Small intestine (tissue), 7 donors: ENCODE measurements around the gene PUS3. TPM values are rescaled to one million over a fixed set of nuclear protein-coding genes. Genes with fewer than 3 reads are reported as not detected.

Experiments
- DNase-seq, 2 donors: peaks; one replicate each; pipeline versions ENCODE4 v3.0.0 to v3.0.0-alpha.2; 2013
- FAIRE-seq: peaks from 2 replicates; lab custom pipeline; 2012; peaks lifted over from hg19 to GRCh38; lab: Jason Lieb, UNC
- H3K27ac ChIP-seq, 3 donors: one replicate each; pipeline ENCODE4 v1.5.1; 2013; ENCODE audit warnings: low read length in 2 of 3, mild to moderate bottlenecking in 2 of 3, control low read depth in 1 of 3, inconsistent platforms in 1 of 3, low read depth in 1 of 3, moderate library complexity in 1 of 3
- H3K27me3 ChIP-seq, 3 donors: one replicate each; pipeline ENCODE4 v1.6.1; 2013; ENCODE audit warnings: low read length in 3 of 3, inconsistent platforms in 1 of 3; ENCODE audit not compliant: control insufficient read depth in 3 of 3, insufficient read depth in 3 of 3
- H3K36me3 ChIP-seq, 3 donors: one replicate each; pipeline ENCODE4 v1.6.1; 2013; ENCODE audit warnings: low read length in 3 of 3, inconsistent platforms in 1 of 3, low read depth in 1 of 3, mild to moderate bottlenecking in 1 of 3, moderate library complexity in 1 of 3; ENCODE audit not compliant: control insufficient read depth in 3 of 3, insufficient read depth in 2 of 3
- H3K4me1 ChIP-seq, 3 donors: one replicate each; pipeline ENCODE4 v1.6.1; 2013; ENCODE audit warnings: low read length in 2 of 3, inconsistent platforms in 1 of 3, low read depth in 1 of 3, mild to moderate bottlenecking in 1 of 3, moderate library complexity in 1 of 3; ENCODE audit not compliant: control insufficient read depth in 3 of 3, insufficient read depth in 2 of 3
- H3K4me3 ChIP-seq, 3 donors: one replicate each; pipeline ENCODE4 v1.5.1; 2013; ENCODE audit warnings: low read length in 3 of 3, control low read depth in 1 of 3, inconsistent platforms in 1 of 3, low read depth in 1 of 3, mild to moderate bottlenecking in 1 of 3, moderate library complexity in 1 of 3
- H3K9me3 ChIP-seq, 2 donors: one replicate each; pipeline ENCODE4 v1.6.1; 2013; ENCODE audit warnings: low read depth in 1 of 2, low read length in 1 of 2; ENCODE audit not compliant: control insufficient read depth in 2 of 2, insufficient read depth in 1 of 2
- WGBS, 3 donors: extraction: QIAGEN DNeasy Blood & Tissue Kit; methylation state at CpG; one replicate each; pipeline ENCODE4 v1.1.7; 2013; 5-methylcytosine and 5-hydroxymethylcytosine counted together
- polyA plus RNA-seq, 4 donors: library from polyadenylated mRNA; stranded (reverse) in 3 of 4; unstranded in 1 of 4; fragments of 200-250 nt in 3 of 4; fragments of 120-200 nt in 1 of 4; gene quantifications; one replicate each; pipeline versions ENCODE4 v1.2.1 to v1.2.3, GENCODE V29; 2013
- donor health status: healthy with polysubstance abuse.
- donor health status: control.
- donor health status: control.
- donor health status: Bipolar disorder and iron deficiency.
- donor health status: healthy.

The PUS3 gene
- polyA plus RNA-seq, 4 donors: 10.3 to 12.7 (median 11.9) TPM

- H3K9me3 ChIP-seq: no peaks in the 10 kb centered on the region
- 84 to 89% (median 86%) methylated on average over 9 of the region's 9 CpGs for WGBS, 3 donors
- no peaks in the 10 kb centered on the region for H3K36me3 ChIP-seq
- no peak for DNase-seq
- peaks cover 0 to 5% (median 0%) of the 10 kb centered on the region in 3 donors for H3K4me1 ChIP-seq
- no peaks in the 10 kb centered on the region for H3K27me3 ChIP-seq
- no peak for FAIRE-seq
- H3K4me3 ChIP-seq: no peak overlapping the region
- H3K27ac ChIP-seq: no peak overlapping the region
Observed at GRCh38 chr11:125943661-125944349, 40.8 kb upstream of the PUS3 start.

DNA sequence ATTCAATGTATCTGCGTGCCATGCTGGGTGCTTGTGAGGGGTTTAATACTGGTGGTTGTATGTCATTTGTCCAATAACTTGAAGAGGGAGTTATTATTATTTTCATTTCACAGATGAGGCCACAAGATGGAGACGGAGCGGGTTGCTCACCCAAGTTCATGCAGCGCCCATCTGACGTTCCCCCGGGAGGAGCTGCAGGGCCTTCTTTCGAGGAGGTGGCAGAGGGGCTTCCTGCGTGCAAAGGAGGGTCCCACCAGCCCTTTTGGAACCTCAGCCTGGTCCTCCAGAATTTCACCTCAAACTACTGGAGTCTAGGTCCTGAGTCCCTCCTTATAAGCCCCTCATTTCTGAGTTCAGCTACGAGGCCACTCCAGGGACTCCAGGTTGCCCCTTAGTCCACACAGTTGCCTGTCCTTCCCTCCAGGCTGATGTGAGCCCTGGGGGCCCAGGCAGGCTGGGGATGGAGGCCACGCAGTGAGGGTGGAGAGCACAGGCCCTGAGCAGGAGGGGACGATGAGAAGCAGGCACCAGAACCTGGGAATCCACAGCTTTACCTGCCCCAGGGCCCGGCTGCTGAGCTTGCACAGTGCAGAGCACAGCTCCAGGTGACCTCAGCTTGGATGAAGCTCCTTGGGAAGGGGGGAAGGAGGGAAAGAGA lies 39.9 kb upstream of the PUS3 start:
- no peak overlapping the region for H3K4me3 ChIP-seq
- FAIRE-seq (no peak), DNase-seq (no peak)
- H3K4me1 ChIP-seq: peaks cover 0 to 5% (median 0%) of the 10 kb centered on the region in 3 donors
- H3K36me3 ChIP-seq: no peaks in the 10 kb centered on the region
- H3K27me3 ChIP-seq: no peaks in the 10 kb centered on the region
- 91 to 94% (median 93%) methylated on average over 12 of the region's 12 CpGs for WGBS, 3 donors
- no peak overlapping the region for H3K27ac ChIP-seq
- no peaks in the 10 kb centered on the region for H3K9me3 ChIP-seq

DNA sequence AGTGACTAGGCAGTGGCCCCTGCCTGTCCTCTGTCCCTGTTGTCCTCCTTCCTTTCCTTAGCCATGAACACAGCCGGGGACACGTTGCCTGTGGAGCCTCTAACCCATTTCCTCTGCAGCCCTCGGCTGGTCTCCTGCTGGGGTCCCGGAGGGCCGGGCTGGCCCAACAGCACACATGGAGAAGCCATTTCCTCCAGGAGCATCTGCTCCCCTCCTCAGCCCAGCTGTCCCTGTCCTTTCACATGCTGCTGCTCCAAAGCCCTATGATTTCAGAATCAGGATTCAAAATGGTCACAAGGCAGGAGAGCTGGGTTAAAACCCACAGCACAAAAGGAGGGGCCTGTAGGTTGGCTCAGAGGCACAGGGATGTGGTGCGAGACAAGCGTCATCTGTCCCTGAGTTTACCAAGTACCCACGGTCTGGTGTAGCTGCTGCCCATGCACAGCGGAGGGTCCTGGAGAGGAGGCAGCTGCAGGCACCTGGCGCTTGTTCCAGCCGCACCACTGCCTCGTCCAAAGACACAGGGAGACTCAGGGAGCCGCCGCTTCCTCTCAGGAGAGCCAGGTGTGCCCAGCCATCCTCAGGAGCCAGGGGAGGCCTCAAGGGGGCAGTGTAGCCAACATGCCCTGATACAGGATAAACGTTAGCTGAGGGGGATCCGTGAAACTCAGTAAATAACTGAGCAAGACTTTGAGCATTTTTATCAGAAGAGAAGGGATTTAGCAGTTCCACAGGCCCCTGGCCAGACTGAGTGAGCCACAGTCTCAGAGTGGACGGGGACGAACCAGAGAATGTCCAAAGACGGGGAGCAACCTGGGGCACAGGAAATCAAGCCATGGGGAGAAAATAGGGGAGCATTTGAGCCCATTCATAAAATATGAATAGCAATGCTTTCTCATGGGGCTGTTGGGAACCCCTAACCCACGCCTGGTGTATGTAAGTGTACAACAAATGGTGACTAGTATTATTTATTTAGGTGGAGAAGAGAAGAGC lies 38.9 kb upstream of the PUS3 start:
- Histone ChIP-seq H3K27me3 (no peaks in the 10 kb centered on the region), H3K4me1 (peaks cover 0 to 5% (median 0%) of the 10 kb centered on the region in 3 donors), H3K9me3 (no peaks in the 10 kb centered on the region), H3K4me3 (no peak overlapping the region), H3K27ac (no peak overlapping the region), H3K36me3 (no peaks in the 10 kb centered on the region)
- WGBS, 3 donors: 34 to 39% (median 36%) methylated on average over 20 of the region's 20 CpGs
- FAIRE-seq (no peak), DNase-seq (peak; percentile 60 to 72)

DNA sequence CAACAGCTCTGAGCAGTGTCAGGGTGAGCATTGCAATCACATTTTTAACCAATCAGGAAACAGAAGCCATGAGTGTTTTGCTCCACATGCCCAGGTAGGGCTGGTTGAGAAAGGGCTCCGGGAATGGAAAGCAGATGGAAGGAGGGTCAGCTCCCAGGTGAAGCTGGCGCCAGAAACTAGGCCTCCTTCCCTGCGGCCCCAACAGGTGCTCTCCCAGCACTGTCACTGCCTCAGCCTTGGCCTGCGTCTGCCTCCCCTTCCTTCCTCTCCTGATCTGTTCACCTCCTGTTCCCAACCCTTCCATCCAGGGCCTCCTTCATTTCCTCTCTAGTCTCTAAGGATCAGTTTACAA lies 38.2 kb upstream of the PUS3 start:
- 86 to 91% (median 87%) methylated on average over 4 of the region's 4 CpGs for WGBS, 3 donors
- Histone ChIP-seq H3K4me1 (peaks cover 0 to 5% (median 0%) of the 10 kb centered on the region in 3 donors), H3K9me3 (no peaks in the 10 kb centered on the region), H3K27me3 (no peaks in the 10 kb centered on the region), H3K36me3 (no peaks in the 10 kb centered on the region), H3K27ac (no peak overlapping the region), H3K4me3 (no peak overlapping the region)
- FAIRE-seq (no peak), DNase-seq (no peak)

DNA sequence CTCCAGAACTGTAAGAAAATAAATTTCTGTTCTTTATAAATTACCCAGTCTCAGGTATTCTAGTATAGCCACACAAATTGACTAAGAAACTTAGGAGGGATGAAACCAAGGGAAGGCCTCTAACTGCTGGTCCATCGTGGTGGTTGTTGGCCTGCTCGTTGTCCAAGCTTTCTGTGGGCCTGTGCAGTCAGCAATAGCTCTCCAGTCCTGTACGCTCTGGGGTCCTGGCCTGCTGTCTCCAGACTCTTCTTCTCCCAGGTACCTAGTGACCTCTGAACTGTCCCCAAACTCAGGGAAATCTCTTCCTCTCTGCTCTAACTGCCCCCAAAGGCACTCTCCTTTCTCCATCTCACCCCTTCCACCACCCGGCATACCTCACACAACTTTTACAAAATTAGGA lies 37.1 kb upstream of the PUS3 start:
- Histone ChIP-seq H3K27me3 (no peaks in the 10 kb centered on the region), H3K4me3 (no peak overlapping the region), H3K9me3 (no peaks in the 10 kb centered on the region), H3K4me1 (peaks cover 0 to 5% (median 0%) of the 10 kb centered on the region in 3 donors), H3K27ac (no peak overlapping the region), H3K36me3 (no peaks in the 10 kb centered on the region)
- DNase-seq (no peak), FAIRE-seq (no peak)
- 90 to 93% (median 92%) methylated on average over 4 of the region's 4 CpGs for WGBS, 3 donors

GRCh38 chr11:125939081-125939521 lies 36.1 kb upstream of the PUS3 start:
- no peaks in the 10 kb centered on the region for H3K9me3 ChIP-seq
- no peak overlapping the region for H3K4me3 ChIP-seq
- no peak overlapping the region for H3K27ac ChIP-seq
- FAIRE-seq (no peak), DNase-seq (no peak)
- WGBS, 3 donors: 67 to 80% (median 77%) methylated on average over 4 of the region's 4 CpGs
- no peaks in the 10 kb centered on the region for H3K27me3 ChIP-seq
- H3K4me1 ChIP-seq: peaks cover 0 to 5% (median 0%) of the 10 kb centered on the region in 3 donors
- no peaks in the 10 kb centered on the region for H3K36me3 ChIP-seq

DNA sequence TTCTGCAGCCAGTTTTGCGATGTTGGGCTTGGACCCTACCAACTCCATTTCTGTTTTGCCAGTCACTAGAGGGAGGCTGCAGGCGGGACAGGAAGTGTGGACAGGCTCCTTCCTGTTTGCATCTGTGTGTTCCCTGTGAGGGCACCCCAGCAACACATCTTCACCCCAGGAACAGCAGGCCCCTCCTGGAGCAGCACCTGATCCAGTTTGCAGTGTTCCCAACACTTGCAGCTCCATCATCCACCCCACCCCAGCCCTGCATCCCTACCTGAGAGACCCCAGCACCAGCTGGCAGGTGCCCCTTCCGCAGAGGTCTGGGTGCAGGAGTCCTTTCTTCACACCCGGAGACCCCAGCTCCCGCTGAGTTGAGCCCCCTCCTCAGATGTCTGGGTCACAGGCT lies 35.4 kb upstream of the PUS3 start:
- 89 to 93% (median 91%) methylated on average over 5 of the region's 5 CpGs for WGBS, 3 donors
- no peak for FAIRE-seq
- H3K9me3 ChIP-seq: no peaks in the 10 kb centered on the region
- no peaks in the 10 kb centered on the region for H3K27me3 ChIP-seq
- H3K27ac ChIP-seq: no peak overlapping the region
- DNase-seq: no peak
- no peak overlapping the region for H3K4me3 ChIP-seq
- H3K4me1 ChIP-seq: peaks cover 0 to 5% (median 0%) of the 10 kb centered on the region in 3 donors
- no peaks in the 10 kb centered on the region for H3K36me3 ChIP-seq

DNA sequence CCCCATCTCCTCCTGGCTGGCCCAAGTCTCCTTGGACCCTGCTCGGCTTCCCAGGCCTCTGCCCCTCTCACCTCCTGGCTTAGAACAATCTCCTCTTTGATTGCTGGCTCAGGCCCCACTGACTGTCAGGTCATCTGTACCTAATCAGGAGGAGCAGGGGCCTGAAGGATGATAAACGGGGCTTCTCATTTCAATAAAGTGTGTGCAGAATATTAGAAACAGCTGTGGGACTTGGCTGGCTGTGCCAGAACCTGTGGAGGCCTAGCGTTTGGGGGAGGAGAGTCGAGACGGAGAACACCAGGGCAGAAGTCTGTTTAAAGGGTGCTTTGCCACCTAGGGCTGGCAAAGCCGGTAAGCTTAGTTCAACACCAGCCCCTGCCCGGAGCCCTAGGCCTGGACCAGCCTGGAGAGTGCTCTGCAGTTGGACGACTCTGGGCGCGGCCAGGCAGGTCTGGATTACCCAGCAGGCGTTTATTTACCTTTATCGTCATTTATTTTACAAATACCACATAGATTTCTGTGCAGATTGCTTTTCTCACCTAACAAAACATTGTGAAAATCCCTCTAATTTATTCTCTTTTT lies 32.7 kb upstream of the PUS3 start:
- FAIRE-seq: no peak
- no peak overlapping the region for H3K27ac ChIP-seq

More for the DNA sequence above, 32.7 kb upstream of the PUS3 start:
- WGBS, 3 donors: 72 to 80% (median 77%) methylated on average over 12 of the region's 12 CpGs
- DNase-seq: no peak
- no peaks in the 10 kb centered on the region for H3K36me3 ChIP-seq
- H3K4me3 ChIP-seq: no peak overlapping the region
- H3K27me3 ChIP-seq: peaks cover 0 to 3% (median 0%) of the 10 kb centered on the region in 3 donors
- H3K4me1 ChIP-seq: no peaks in the 10 kb centered on the region
- no peaks in the 10 kb centered on the region for H3K9me3 ChIP-seq
